SK-N-SH treated with all-trans-retinoic acid at 6 μM for 48 hours (cell line): ENCODE results near the gene LAMA3.

ENCODE experiments used
- ATAC-seq: fragments of 200-7000 bp; cut with Tn5 transposase; 3 replicates; pipeline ENCODE4 v1.9.1; 2020; ENCODE audit warnings: mild to moderate bottlenecking, moderate library complexity
- ARNTL ChIP-seq: fragments of 450-650 bp; formaldehyde crosslinking; IDR thresholded peaks from 2 replicates; pipeline ENCODE4 v1.5.0; 2020; ENCODE audit warnings: low read depth, mild to moderate bottlenecking, moderate library complexity, borderline replicate concordance
- BACH2 ChIP-seq: fragments of 250-450 bp; sonication (Bioruptor Pico); IDR thresholded peaks from 2 replicates; pipeline ENCODE4 v1.9.0; 2021; ENCODE audit warnings: mild to moderate bottlenecking, borderline replicate concordance
- CREB5 ChIP-seq: fragments of 250-450 bp; sonication (Bioruptor Pico); IDR thresholded peaks from 2 replicates; pipeline ENCODE4 v1.5.1; 2020; ENCODE audit warnings: low read depth, mild to moderate bottlenecking, moderate library complexity
- CSDC2 ChIP-seq: fragments of 250-450 bp; sonication (Bioruptor Pico); IDR thresholded peaks from 2 replicates; pipeline ENCODE4 v1.5.0; 2020; ENCODE audit warnings: mild to moderate bottlenecking, moderate library complexity
- ESRRG ChIP-seq: fragments of 250-450 bp; sonication (Bioruptor Pico); IDR thresholded peaks from 2 replicates; pipeline ENCODE4 v1.6.1; 2021; ENCODE audit warnings: mild to moderate bottlenecking
- GLIS3 ChIP-seq: fragments of 250-450 bp; sonication (Bioruptor Pico); IDR thresholded peaks from 2 replicates; pipeline ENCODE4 v1.5.0; 2020; ENCODE audit warnings: mild to moderate bottlenecking, moderate library complexity
- ISL1 ChIP-seq: fragments of 250-450 bp; sonication (Bioruptor Pico); IDR thresholded peaks from 2 replicates; pipeline ENCODE4 v2.1.2; 2022; ENCODE audit warnings: mild to moderate bottlenecking, moderate library complexity
- OSR1 ChIP-seq: fragments of 250-450 bp; sonication (Bioruptor Pico); IDR thresholded peaks from 2 replicates; pipeline ENCODE4 v1.8.0; 2022; ENCODE audit warnings: moderate library complexity, mild to moderate bottlenecking, inconsistent platforms
- PATZ1 ChIP-seq: fragments of 250-450 bp; sonication (Bioruptor Pico); IDR thresholded peaks from 2 replicates; pipeline ENCODE4 v1.8.0; 2020; ENCODE audit warnings: mild to moderate bottlenecking, moderate library complexity, borderline replicate concordance
- PPARA ChIP-seq: fragments of 250-450 bp; sonication (Bioruptor Pico); IDR thresholded peaks from 2 replicates; pipeline ENCODE4 v1.5.0; 2020; ENCODE audit warnings: mild to moderate bottlenecking, borderline replicate concordance
- SNAI2 ChIP-seq: fragments of 250-450 bp; sonication (Bioruptor Pico); IDR thresholded peaks from 2 replicates; pipeline ENCODE4 v1.5.0; 2020; ENCODE audit warnings: mild to moderate bottlenecking, moderate library complexity
- TCF4 ChIP-seq: fragments of 250-450 bp; sonication (Bioruptor Pico); IDR thresholded peaks from 2 replicates; pipeline ENCODE4 v1.8.0; 2021; ENCODE audit warnings: mild to moderate bottlenecking, moderate library complexity, borderline replicate concordance
- TOX ChIP-seq: fragments of 250-450 bp; sonication (Bioruptor Pico); IDR thresholded peaks from 2 replicates; pipeline ENCODE4 v1.8.0; 2021; ENCODE audit warnings: mild to moderate bottlenecking, moderate library complexity, borderline replicate concordance
- ZC3H10 ChIP-seq: fragments of 250-450 bp; sonication (Bioruptor Pico); IDR thresholded peaks from 2 replicates; pipeline ENCODE4 v1.5.1; 2021; ENCODE audit warnings: mild to moderate bottlenecking, moderate library complexity
- ZFP3 ChIP-seq: fragments of 250-450 bp; sonication (Bioruptor Pico); IDR thresholded peaks from 2 replicates; pipeline ENCODE4 v1.5.0; 2020; ENCODE audit warnings: mild to moderate bottlenecking, moderate library complexity
- ZFP30 ChIP-seq: fragments of 450-650 bp; formaldehyde crosslinking; IDR thresholded peaks from 2 replicates; pipeline ENCODE4 v1.5.0; 2022; ENCODE audit warnings: mild to moderate bottlenecking, moderate library complexity
- ZNF565 ChIP-seq: fragments of 450-650 bp; formaldehyde crosslinking; conservative IDR thresholded peaks from 2 replicates; pipeline ENCODE4 v1.5.0; 2020; ENCODE audit warnings: low read depth, mild to moderate bottlenecking, moderate library complexity
- ZNF70 ChIP-seq: fragments of 450-650 bp; formaldehyde crosslinking; IDR thresholded peaks from 2 replicates; pipeline ENCODE4 v1.5.0; 2020; ENCODE audit warnings: mild to moderate bottlenecking, moderate library complexity
- ZNF8 ChIP-seq: fragments of 450-650 bp; formaldehyde crosslinking; IDR thresholded peaks from 2 replicates; pipeline ENCODE4 v1.5.0; 2020; ENCODE audit warnings: mild to moderate bottlenecking, moderate library complexity
- TF ChIP-seq, protein P1 (sequence below): fragments of 250-450 bp; sonication (Bioruptor Pico); IDR thresholded peaks from 2 replicates; pipeline ENCODE4 v1.8.0; 2021; ENCODE audit warnings: low read depth, mild to moderate bottlenecking, moderate library complexity, borderline replicate concordance
- TF ChIP-seq, protein P2 (sequence below): fragments of 250-450 bp; sonication (Bioruptor Pico); IDR thresholded peaks from 2 replicates; pipeline ENCODE4 v1.5.0; 2020; ENCODE audit warnings: mild to moderate bottlenecking, moderate library complexity

The LAMA3 gene

GRCh38 chr18:23825978-23826405 lies 136.7 kb downstream of the LAMA3 start:
- peak; percentile 17; the same call in 2 of the 3 replicates for ATAC-seq
- TF ChIP-seq ZFP3 (CRISPR knock-in tag) (peak; percentile 79; the same call in 1 of the 2 replicates), OSR1 (CRISPR knock-in tag) (no peak)

GRCh38 chr18:23826850-23827620 lies 137.8 kb downstream of the LAMA3 start:
- TF ChIP-seq, protein P1, sequence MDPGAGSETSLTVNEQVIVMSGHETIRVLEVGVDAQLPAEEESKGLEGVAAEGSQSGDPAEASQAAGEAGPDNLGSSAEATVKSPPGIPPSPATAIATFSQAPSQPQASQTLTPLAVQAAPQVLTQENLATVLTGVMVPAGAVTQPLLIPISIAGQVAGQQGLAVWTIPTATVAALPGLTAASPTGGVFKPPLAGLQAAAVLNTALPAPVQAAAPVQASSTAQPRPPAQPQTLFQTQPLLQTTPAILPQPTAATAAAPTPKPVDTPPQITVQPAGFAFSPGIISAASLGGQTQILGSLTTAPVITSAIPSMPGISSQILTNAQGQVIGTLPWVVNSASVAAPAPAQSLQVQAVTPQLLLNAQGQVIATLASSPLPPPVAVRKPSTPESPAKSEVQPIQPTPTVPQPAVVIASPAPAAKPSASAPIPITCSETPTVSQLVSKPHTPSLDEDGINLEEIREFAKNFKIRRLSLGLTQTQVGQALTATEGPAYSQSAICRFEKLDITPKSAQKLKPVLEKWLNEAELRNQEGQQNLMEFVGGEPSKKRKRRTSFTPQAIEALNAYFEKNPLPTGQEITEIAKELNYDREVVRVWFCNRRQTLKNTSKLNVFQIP (CRISPR knock-in tag), result no peak
- no peak for TF ChIP-seq OSR1 (CRISPR knock-in tag)
- TF ChIP-seq ARNTL, result no peak
- no peak for TF ChIP-seq ISL1
- no peak for TF ChIP-seq ZC3H10 (CRISPR knock-in tag)
- no peak for TF ChIP-seq ESRRG
- TF ChIP-seq SNAI2, result no peak
- no peak for TF ChIP-seq ZNF565
- no peak for TF ChIP-seq ZFP3 (CRISPR knock-in tag)
- TF ChIP-seq BACH2 (CRISPR knock-in tag), result no peak
- TF ChIP-seq ZFP30 (CRISPR knock-in tag), result no peak
- ATAC-seq, result no peak

- ATAC-seq, result no peak
- TF ChIP-seq ISL1, result no peak
- no peak for TF ChIP-seq PATZ1 (CRISPR knock-in tag)
These were observed 138.4 kb downstream of the LAMA3 start for GRCh38 chr18:23827681-23828080.

DNA sequence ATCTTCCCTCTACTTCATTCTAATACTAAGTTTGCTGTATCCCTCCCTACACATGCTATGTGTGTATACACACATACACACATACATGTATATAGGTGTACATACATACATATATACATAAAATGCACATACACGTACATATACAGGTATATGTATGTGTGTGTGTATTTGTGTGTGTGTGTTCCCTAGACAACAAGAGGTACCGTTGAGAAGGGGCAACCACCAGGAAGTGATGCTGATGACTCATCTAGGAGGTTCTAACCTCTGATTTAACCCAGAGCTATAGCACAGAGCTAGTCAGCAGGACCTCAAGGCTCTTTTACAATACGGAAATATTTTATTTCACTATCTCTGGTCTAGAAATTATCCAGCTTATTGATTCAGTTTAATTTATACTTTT lies 139.2 kb downstream of the LAMA3 start:
- peak; percentile 90 for ATAC-seq
- TF ChIP-seq ZNF70 (no peak), TCF4 (no peak), ESRRG (no peak), GLIS3 (no peak), ISL1 (no peak), ZC3H10 (CRISPR knock-in tag) (no peak), ZFP3 (CRISPR knock-in tag) (no peak), PPARA (no peak), ZNF565 (no peak), BACH2 (CRISPR knock-in tag) (no peak), ZFP30 (CRISPR knock-in tag) (no peak), TOX (CRISPR knock-in tag) (no peak), ZNF8 (CRISPR knock-in tag) (no peak), CSDC2 (CRISPR knock-in tag) (no peak), CREB5 (CRISPR knock-in tag) (no peak), PATZ1 (CRISPR knock-in tag) (no peak), SNAI2 (no peak)
- TF ChIP-seq, protein P2, sequence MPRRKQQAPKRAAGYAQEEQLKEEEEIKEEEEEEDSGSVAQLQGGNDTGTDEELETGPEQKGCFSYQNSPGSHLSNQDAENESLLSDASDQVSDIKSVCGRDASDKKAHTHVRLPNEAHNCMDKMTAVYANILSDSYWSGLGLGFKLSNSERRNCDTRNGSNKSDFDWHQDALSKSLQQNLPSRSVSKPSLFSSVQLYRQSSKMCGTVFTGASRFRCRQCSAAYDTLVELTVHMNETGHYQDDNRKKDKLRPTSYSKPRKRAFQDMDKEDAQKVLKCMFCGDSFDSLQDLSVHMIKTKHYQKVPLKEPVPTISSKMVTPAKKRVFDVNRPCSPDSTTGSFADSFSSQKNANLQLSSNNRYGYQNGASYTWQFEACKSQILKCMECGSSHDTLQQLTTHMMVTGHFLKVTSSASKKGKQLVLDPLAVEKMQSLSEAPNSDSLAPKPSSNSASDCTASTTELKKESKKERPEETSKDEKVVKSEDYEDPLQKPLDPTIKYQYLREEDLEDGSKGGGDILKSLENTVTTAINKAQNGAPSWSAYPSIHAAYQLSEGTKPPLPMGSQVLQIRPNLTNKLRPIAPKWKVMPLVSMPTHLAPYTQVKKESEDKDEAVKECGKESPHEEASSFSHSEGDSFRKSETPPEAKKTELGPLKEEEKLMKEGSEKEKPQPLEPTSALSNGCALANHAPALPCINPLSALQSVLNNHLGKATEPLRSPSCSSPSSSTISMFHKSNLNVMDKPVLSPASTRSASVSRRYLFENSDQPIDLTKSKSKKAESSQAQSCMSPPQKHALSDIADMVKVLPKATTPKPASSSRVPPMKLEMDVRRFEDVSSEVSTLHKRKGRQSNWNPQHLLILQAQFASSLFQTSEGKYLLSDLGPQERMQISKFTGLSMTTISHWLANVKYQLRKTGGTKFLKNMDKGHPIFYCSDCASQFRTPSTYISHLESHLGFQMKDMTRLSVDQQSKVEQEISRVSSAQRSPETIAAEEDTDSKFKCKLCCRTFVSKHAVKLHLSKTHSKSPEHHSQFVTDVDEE (CRISPR knock-in tag), result no peak
- TF ChIP-seq, protein P1 (CRISPR knock-in tag), result no peak
